NCI-H2029 (cell line): ENCODE measurements around the gene ROPN1B.
"Not testable (repeated sequence)": the region's sequence is repeated elsewhere in the genome, so short reads cannot be mapped to it uniquely, and the experiment has no call there.

Experiments
- DNase-seq: peaks from one replicate; lab custom pipeline; 2025; lab: John Stamatoyannopoulos, UW

ROPN1B gene

DNA sequence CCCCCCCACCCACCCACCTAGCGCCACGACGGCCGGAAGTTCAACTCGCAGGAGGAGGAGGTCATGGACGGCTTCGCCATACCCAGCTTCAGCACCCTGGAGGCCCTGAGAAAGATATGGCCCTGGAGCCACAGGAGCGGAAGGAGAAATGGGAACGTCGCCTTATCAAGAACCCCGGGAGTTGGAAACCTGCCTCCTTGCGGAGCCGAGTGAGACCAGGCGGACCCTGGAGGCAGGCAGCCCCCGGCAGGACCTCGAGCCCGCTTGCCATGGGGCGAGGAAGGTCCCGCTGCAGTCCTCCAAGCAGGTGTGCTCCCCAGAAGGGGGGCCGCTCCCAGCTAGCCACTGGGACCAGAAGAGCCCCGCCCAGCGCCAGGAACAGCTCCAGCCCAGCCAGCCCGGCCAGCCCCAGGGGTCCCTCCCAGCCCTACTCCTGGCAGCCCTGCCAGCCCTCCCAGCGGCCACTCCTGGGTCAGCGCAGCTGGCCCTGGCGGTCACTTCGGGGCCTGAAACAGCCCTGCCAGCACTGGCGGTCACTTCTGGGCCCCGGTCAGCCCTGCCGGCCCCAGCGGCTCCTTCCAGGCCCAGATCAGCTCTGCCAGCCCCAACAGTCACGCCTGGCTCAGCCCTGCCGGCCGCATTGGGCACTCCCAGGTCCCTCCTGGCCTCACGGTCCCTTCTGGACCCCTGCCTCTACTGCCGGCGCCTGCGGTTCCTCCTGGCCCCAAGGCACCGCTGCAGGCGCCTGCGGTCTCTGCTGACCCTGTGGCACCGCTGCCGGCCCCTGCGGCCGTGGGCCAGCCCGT, 10.3 kb upstream of the ROPN1B start:
- DNase-seq, result no peak

DNA sequence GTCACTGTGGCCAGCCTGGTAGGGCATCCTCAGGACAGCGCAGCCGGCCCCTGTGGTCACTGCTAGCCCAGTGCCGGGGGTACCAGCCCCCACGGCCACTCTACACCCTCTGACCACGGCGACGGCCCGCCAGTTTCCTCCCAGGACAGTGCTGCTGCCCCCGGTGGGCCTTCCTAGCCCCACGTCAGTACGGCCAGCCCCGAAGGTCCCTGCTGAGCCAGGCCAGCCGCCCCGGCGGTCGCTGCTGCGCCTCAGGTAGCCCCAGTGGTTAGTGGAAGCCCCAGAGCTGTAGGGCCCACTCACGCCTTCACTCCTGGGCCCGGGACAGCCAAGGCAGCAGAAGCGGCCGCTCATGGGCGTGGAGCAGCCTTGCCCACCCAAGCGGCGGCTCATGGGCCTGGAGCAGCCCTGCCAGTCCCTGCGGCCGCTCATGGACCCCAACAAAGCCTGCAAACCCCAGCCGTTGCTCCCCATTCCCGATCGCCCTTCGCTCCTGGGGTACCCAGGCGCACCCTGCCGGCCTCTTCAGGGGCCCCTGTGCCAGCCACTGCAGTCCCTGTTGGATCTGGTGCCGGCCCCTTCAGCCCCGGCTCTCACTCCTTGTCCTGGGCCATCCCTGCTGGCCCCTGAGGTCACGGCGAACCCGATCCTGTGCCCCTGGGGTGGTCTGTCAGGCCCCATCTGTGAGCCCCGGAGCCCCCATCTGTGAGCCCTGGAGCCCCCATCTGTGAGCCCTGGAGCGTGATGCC, 9.5 kb upstream of the ROPN1B start:
- no peak for DNase-seq

- no peak for DNase-seq
Measured at GRCh38 chr3:125960066-125960424, 8.9 kb upstream of the ROPN1B start.

- no peak for DNase-seq
Measured at GRCh38 chr3:125960456-125961288, 8.3 kb upstream of the ROPN1B start.

DNA sequence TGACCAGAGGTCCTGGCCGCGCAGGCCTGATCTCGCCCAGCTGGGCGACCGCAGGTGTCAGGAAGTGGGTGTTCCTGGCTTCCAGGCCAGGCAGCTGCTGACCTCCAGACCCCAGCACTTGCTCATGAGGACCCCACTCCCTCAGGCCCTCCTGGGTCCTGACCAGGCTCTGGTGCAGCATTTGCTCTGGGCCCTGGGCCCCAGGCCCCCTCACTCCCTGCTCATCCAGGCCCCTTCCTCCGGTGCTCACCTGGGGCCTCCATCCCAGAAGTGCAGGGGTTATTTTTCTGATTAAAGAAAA, 7.7 kb upstream of the ROPN1B start:
- no peak for DNase-seq

DNA sequence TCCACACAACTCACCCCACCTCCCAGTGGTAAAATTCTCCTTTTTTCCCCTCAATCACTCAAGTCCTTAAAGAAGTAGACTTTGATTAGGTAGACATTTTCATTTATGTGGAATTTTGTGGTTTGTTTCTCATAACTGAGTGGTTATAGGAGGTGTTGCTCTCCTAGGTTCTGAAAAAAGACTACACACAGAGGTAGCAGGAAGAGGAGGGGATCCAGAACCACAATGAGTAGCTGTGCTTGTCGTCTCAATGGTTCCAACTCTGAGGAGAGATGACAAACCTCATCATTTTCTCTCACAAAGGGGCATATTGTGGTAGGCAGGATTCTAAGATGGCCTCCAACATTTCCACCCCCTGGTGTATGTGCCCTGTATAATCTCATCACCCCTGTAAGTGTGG, 5.1 kb upstream of the ROPN1B start:
- DNase-seq, result not testable (repeated sequence)

DNA sequence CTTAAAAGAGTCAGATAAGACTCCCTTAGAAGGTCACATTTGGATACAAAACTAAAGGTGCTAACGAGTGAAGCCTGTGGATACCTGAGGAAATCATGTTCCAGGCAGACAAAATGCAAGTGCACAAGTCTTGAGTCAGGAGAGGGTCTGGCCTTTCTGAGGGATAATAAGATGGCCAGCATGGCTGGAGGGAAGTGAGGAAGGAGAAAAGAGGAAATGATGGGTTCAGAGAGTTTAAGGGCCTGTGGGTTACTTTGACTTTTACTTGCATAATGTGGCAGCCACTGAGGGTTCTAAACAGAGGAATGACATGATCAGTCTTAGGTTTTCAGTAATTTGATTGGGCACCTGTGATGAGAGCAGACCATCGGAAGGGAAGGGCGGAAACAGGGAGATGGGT, 3.5 kb upstream of the ROPN1B start:
- DNase-seq, result no peak

DNA sequence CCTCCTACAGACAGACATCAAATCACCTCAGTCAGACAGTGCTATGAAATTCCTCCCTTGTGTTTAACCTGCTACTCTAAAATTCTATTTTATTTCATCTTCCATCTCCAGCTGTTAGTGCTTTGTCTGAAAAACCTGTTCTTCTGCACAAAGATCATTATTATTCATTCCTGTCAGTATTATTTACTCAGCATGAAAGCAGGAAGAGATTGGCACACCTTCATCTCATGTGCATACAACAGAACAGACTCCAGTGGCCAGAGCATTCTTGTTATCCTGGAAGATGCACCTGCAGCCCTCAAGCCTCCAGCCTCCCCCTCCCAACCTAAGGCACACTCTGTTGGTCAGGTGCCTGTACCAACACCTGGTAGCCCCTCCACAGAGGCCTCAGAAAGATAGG, 1.8 kb upstream of the ROPN1B start:
- peak; percentile 70 for DNase-seq

DNA sequence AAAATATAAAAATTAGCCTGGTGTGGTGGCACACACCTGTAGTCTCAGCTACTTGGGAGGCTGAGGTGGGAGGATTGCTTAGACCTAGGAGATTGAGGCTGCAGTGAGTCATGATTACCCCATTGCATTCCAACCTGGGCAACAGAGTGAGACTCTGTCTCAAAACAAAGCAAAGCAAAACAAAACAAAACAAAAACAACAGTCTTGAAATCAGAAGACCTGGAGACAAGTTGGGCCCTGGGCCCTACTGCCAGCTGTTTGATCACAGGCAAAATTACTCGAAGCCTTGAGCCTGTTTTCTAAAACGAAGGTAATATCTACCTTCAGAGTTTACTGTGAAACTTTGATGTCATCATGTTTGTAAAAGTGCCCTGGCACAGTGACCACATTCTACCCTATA, 857 bp upstream of the ROPN1B start:
- not testable (repeated sequence) for DNase-seq

DNA sequence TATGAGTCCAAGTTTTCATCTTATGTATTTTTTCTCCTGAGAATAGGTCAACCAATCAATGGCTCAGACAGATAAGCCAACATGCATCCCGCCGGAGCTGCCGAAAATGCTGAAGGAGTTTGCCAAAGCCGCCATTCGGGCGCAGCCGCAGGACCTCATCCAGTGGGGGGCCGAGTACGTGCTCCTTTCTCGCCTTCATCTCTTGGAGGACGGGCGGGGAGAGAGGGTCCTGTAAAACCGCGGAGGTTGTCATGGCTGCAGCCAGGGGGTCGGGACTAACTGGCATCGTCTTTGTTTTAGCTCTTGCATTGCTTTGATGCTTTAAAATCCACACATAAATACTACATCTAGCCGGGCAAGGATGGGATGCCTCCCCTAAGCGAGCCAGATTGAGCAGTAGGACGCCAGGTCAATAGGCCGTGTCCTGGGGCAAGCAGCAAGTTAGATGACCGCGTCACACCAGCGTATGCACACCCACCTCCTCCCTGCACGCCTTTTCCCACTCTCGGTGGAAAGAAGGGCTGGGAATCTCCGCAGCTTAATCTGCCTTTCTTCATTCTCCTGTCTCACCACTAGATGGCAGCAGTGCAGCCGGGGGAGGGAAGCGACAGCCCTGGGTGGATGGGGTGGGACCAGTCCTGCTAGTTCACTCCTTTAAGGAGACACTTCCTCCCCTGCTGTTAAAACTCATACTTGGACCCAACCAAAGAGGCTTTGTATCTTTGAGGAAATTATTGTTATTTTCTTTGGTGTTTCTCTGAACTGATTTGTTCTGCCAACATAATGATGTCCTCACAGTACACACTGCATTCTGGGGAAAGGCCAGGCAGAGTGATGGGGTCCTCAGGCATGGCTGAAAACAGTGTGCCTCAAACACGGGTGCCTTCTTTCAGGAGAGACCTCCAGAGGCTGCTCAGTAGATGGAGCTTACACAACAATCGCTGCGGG, 3.3 kb downstream of the ROPN1B start:
- not testable (repeated sequence) for DNase-seq

DNA sequence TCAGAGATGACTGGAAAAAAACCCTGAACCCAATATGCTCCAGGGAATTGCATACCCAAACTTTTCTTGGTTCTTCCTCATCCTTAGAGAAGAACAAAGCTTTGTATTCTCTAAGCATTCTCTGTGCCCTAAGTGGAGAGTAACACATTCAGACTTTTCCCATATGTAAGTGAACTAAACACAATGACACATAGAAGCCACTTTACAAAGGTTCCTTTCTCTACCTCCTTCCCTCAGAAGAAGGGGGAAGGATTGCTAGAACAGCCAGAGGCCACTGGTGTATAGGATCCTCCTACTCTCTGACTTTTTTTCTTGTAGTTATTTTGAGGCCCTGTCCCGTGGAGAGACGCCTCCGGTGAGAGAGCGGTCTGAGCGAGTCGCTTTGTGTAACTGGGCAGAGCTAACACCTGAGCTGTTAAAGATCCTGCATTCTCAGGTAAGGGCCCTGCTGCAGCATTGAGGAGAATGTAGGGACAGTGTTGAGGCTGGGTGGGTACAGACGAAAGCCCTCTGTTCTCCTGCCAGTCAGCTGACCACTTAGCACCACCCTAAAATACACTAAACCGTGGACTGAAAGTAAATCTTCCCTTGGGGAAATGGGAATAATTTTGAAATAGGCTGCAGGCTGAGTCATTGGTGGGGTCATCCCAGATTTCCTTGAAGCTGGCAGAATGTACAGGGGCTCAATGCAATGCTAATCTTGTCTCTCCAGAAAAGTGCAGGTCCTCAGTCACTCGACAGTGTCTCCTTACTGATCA, 6.4 kb downstream of the ROPN1B start:
- not testable (repeated sequence) for DNase-seq

DNA sequence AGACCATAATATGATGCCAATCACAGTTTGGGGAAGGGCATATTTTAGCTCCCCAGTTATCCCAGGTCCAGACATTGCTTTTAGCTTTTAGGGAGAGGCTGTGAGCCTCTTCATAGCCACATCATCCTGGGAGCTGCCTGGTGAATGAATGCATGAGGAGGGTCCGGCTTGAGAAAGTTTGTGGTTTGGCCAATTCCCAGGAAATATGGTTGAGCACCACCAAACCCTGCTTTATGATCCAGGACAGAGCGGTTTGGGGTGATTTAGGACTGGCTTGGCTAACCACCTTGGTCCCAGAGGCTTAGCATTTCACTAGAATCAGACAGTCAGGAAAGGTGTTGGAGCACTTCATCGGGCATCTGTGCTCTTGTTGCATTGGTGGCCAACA, 7.0 kb downstream of the ROPN1B start:
- not testable (repeated sequence) for DNase-seq

DNA sequence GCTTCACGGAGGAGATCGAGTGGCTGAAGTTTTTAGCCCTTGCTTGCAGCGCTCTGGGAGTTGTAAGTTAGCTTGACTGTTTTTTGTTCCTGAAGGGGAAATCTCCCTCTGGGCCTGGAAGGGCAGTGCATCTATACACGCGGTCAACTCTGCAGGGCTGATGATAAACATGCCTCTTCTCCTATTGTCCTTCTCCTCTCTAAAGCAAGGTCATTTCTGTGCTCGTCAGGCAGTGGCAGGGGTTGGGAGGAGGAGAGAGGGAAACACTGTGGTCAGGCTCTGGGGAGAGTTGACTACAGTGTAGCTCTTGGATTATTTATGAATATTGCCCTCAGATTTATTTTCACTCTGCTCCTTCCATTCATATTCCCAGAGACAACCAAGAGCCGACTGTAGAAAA, 8.1 kb downstream of the ROPN1B start:
- DNase-seq, result not testable (repeated sequence)

GRCh38 chr3:125984951-125985350, 16.0 kb downstream of the ROPN1B start:
- DNase-seq, result not testable (repeated sequence)

- peak; percentile 79 for DNase-seq
Measured at GRCh38 chr3:125990253-125990970, 21.4 kb downstream of the ROPN1B start.

- DNase-seq, result not testable (repeated sequence)
Measured at GRCh38 chr3:125996751-125997150, 27.8 kb downstream of the ROPN1B start.

DNA sequence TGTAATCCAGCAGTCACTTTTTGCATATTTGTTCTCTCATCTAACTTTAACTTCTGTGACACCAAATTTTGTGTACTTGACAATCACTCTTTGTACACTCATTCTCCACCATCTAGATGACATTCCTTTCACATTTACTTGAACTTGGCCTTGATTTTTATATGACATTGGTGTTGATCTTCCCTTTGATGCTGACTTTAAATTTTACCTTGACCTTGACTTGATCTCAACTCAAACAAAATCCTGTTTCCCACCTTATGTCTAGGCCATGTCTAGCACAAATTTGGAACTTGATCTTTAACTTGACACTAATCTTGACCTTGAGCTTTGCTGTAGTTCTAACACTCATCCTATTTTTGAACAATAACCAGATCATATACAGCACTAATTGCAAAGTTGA, 33.2 kb downstream of the ROPN1B start:
- no peak for DNase-seq

DNA sequence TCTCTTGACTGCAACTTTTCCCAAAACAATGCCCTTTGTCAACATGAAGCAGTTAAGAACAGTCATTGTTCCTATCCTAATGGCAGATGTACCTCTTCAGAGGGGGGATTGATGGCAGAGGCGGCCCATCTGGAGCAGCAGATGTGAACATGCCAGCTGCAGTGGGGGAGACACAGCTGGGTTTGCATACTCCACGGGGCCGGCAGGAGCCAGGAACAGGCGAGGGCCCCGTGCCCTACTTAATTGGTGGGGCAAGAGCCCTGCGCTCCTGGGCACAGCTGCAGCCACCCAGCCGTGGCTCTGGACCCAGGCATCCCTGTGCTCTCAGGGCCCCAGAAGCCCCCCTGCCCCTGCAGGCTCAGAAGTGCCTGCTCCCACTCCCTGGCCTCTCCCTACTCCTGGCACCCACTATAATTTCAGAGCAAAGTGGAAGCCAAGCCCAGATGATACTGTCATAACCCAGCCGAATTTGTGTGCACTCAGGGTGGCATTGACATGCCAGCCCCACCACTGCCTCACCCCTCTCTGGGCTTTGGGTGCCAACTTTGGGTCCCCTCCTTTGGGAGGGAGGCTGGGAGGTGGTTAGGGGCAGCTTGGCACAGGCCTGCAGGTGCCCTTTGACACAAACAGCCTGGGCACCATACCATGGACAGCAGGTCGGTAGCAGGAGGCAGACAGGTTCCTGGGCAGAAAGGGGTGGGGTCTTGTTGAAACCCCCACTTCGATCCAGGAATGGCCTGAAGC, 34.6 kb downstream of the ROPN1B start:
- no peak for DNase-seq

DNA sequence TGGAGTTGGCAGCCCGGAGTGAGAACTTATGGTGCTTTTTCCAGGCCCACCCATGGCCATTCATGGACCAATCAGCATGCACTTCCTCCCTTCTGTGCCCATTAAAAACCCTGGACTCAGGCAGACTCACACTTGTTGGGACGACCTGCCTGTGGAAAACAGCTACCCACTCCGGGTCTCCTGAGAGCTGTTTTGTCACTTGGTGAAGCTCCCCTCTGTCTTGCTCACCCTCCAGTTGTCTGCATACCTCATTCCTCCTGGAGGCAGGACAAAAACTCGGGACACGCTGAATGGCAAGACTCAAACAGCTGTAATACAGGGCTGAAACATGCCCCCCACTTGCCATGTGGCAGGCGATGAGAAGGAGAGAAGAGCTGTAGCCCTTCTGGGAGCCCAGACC, 35.2 kb downstream of the ROPN1B start:
- no peak for DNase-seq

- DNase-seq, result no peak
Measured at GRCh38 chr3:126004692-126005091, 35.7 kb downstream of the ROPN1B start.
